BJ (cell line): ENCODE data around the gene ATP10A. TPM values are rescaled to one million over a fixed set of nuclear protein-coding genes. Genes with fewer than 3 reads are reported as not detected.

Experiments
- CTCF ChIA-PET: fragments of 350-600 bp; formaldehyde crosslinking; extraction: SDS; loops from one replicate; lab custom pipeline; 2021; ENCODE audit warnings: antibody characterized with exemption, inconsistent platforms; lab: Yijun Ruan, JAX
- POLR2A ChIA-PET: fragments of 300-600 bp; sonication (Branson Sonifier 250); formaldehyde crosslinking; extraction: SDS; loops from one replicate; lab custom pipeline; 2021; ENCODE audit warnings: antibody characterized with exemption; lab: Charles Lee
- DNase-seq: peaks from one replicate; pipeline ENCODE4 v3.0.0-alpha.2; 2011; ENCODE audit warnings: low read depth
- H3K27me3 ChIP-seq: 2 replicates; pipeline ENCODE4 v1.6.0; 2011; ENCODE audit warnings: low read length; ENCODE audit not compliant: control insufficient read depth, insufficient read depth
- H3K36me3 ChIP-seq: 2 replicates; pipeline ENCODE4 v1.5.1; 2011; ENCODE audit warnings: low read length; ENCODE audit not compliant: control insufficient read depth, insufficient read depth
- H3K4me3 ChIP-seq: 2 replicates; pipeline ENCODE4 v1.5.1; 2011; ENCODE audit warnings: low read depth, mild to moderate bottlenecking, control low read depth, low read length
- CTCF ChIP-seq: IDR thresholded peaks from 2 replicates; pipeline ENCODE4 v1.5.1; 2011; ENCODE audit warnings: low read depth, mild to moderate bottlenecking, control low read depth, inconsistent platforms, low read length, moderate library complexity; ENCODE audit not compliant: insufficient read depth
- polyA plus RNA-seq: library from polyadenylated mRNA; depleted of rRNA; stranded (reverse); fragments of >200 nt; gene quantifications from 2 replicates; pipeline ENCODE4 v1.2.3, GENCODE V29; 2011

ATP10A gene
- polyA plus RNA-seq, 1 experiment = 28.0 TPM

- no peak for TF ChIP-seq CTCF
- ChIA-PET CTCF (interaction anchor here (0.6 to 1.1 kb wide), 2 partner anchors 10 to 188 kb away, joined by 3 read pairs; no protein-coding TSS in a partner anchor), POLR2A (no interaction called here)
- no peaks in the 10 kb centered on the region for H3K36me3 ChIP-seq
- H3K27me3 ChIP-seq = no peaks in the 10 kb centered on the region
- no peak for DNase-seq
- H3K4me3 ChIP-seq = no peak overlapping the region
These were observed 29.0 kb upstream of the ATP10A start for GRCh38 chr15:25892126-25892525.

- CTCF ChIA-PET = no interaction called here
- Histone ChIP-seq H3K36me3 (no peaks in the 10 kb centered on the region), H3K4me3 (no peak overlapping the region), H3K27me3 (no peaks in the 10 kb centered on the region)
- POLR2A ChIA-PET = no interaction called here
- no peak for DNase-seq
- TF ChIP-seq CTCF = no peak
These were observed 28.0 kb upstream of the ATP10A start for GRCh38 chr15:25891081-25891480.

- no peak for TF ChIP-seq CTCF
- H3K4me3 ChIP-seq = no peak overlapping the region
These were observed 27.4 kb upstream of the ATP10A start for GRCh38 chr15:25890529-25890928.

GRCh38 chr15:25887870-25888269 lies 24.7 kb upstream of the ATP10A start:
- Histone ChIP-seq H3K36me3 (no peaks in the 10 kb centered on the region), H3K4me3 (no peak overlapping the region), H3K27me3 (no peaks in the 10 kb centered on the region)
- CTCF ChIA-PET = interaction anchor here (1.1 kb wide), 1 partner anchor 46 kb away, joined by 5 read pairs; no protein-coding TSS in a partner anchor
- no peak for TF ChIP-seq CTCF
- POLR2A ChIA-PET = no interaction called here
- no peak for DNase-seq

More at GRCh38 chr15:25890529-25890928, 27.4 kb upstream of the ATP10A start:
- CTCF ChIA-PET = no interaction called here
- H3K36me3 ChIP-seq = no peaks in the 10 kb centered on the region
- no peaks in the 10 kb centered on the region for H3K27me3 ChIP-seq
- DNase-seq = no peak
- POLR2A ChIA-PET = no interaction called here

GRCh38 chr15:25886498-25887140 lies 23.5 kb upstream of the ATP10A start:
- no peak for DNase-seq
- CTCF ChIA-PET = interaction anchor here (0.6 to 1.5 kb wide), 2 partner anchors 17 kb away, joined by 3 read pairs; no protein-coding TSS in a partner anchor
- Histone ChIP-seq H3K4me3 (no peak overlapping the region), H3K27me3 (no peaks in the 10 kb centered on the region), H3K36me3 (no peaks in the 10 kb centered on the region)
- TF ChIP-seq CTCF = no peak
- POLR2A ChIA-PET = interaction anchor here (0.6 kb wide), 1 partner anchor 130 kb away, joined by 3 read pairs; no protein-coding TSS in a partner anchor
